ENCODE data around the gene DOK3.

The DOK3 gene

GRCh38 chr5:177509381-177509951 lies at the start of gene DOK3:
DOK3 (minus strand) TSS chr5:177509826; CDS start chr5:177509540, 286 bp downstream.
- DNase-seq (ENCODE audit: low read depth) = no peak

- no peak for DNase-seq (ENCODE audit: low read depth)
These were observed 48.2 kb upstream of the DOK3 start for GRCh38 chr5:177557796-177558195.

GRCh38 chr5:177557041-177557647 lies 47.5 kb upstream of the DOK3 start:
- no peak for DNase-seq (ENCODE audit: low read depth)

GRCh38 chr5:177555665-177556064 lies 46.0 kb upstream of the DOK3 start:
- DNase-seq (ENCODE audit: low read depth) = no peak

GRCh38 chr5:177555228-177555627 lies 45.6 kb upstream of the DOK3 start:
- no peak for DNase-seq (ENCODE audit: low read depth)

- DNase-seq (ENCODE audit: low read depth) = peak; percentile 93
These were observed 45.0 kb upstream of the DOK3 start, which contains the start of gene FAM193B for GRCh38 chr5:177554474-177555111. FAM193B (minus strand) TSS chr5:177554563; CDS start chr5:177554458, 105 bp downstream.

GRCh38 chr5:177553671-177554429 lies 44.2 kb upstream of the DOK3 start:
- DNase-seq (ENCODE audit: low read depth) = peak; percentile 15

- DNase-seq (ENCODE audit: low read depth) = no peak
These were observed 43.3 kb upstream of the DOK3 start for GRCh38 chr5:177552839-177553455.

GRCh38 chr5:177550122-177550521 lies 40.5 kb upstream of the DOK3 start:
- no peak for DNase-seq (ENCODE audit: low read depth)

- DNase-seq (ENCODE audit: low read depth) = no peak
These were observed 38.9 kb upstream of the DOK3 start for GRCh38 chr5:177548495-177548894.

GRCh38 chr5:177547736-177548135 lies 38.1 kb upstream of the DOK3 start:
- DNase-seq (ENCODE audit: low read depth) = no peak

- DNase-seq (ENCODE audit: low read depth) = no peak
These were observed 36.7 kb upstream of the DOK3 start for GRCh38 chr5:177546258-177546741.

- no peak for DNase-seq (ENCODE audit: low read depth)
These were observed 36.0 kb upstream of the DOK3 start for GRCh38 chr5:177545487-177546257.

- DNase-seq (ENCODE audit: low read depth) = no peak
These were observed 33.3 kb upstream of the DOK3 start for GRCh38 chr5:177542816-177543465.

GRCh38 chr5:177540438-177540837 lies 30.8 kb upstream of the DOK3 start:
- no peak for DNase-seq (ENCODE audit: low read depth)

GRCh38 chr5:177539411-177539810 lies 29.8 kb upstream of the DOK3 start:
- DNase-seq (ENCODE audit: low read depth) = no peak

GRCh38 chr5:177538876-177539275 lies 29.2 kb upstream of the DOK3 start:
- no peak for DNase-seq (ENCODE audit: low read depth)

GRCh38 chr5:177537389-177538361 lies 28.0 kb upstream of the DOK3 start:
- no peak for DNase-seq (ENCODE audit: low read depth)

- no peak for DNase-seq (ENCODE audit: low read depth)
These were observed 26.8 kb upstream of the DOK3 start for GRCh38 chr5:177536386-177536785.

GRCh38 chr5:177535125-177535524 lies 25.5 kb upstream of the DOK3 start:
- DNase-seq (ENCODE audit: low read depth) = no peak

All from activated T-helper 1 cell treated with Interleukin-2 at 50 U/mL for 16 hours (primary cell).